PC-3 (cell line): ENCODE measurements around the gene CELA3A. TPM values are rescaled to one million over a fixed set of nuclear protein-coding genes. Genes with fewer than 3 reads are reported as not detected.

Experiments
- ATAC-seq: fragments of 200-7000 bp; cut with Tn5 transposase; 2 replicates; pipeline ENCODE4 v1.9.1; 2020; ENCODE audit warnings: mild to moderate bottlenecking, moderate library complexity
- BruUV-seq: library from RNA; stranded (reverse); fragments of 400-500 nt; replicated peaks from 2 replicates; lab custom pipeline; 2021; lab: Mats Ljungman, UMichigan
- CTCF ChIA-PET: fragments of 300-600 bp; sonication (Branson Sonifier 250); formaldehyde crosslinking; loops from one replicate; lab custom pipeline; 2022; ENCODE audit warnings: antibody characterized with exemption; lab: Charles Lee
- POLR2A ChIA-PET: fragments of 300-600 bp; sonication (Branson Sonifier 250); formaldehyde crosslinking; loops from one replicate; lab custom pipeline; 2022; ENCODE audit warnings: antibody characterized with exemption; ENCODE audit not compliant: unreplicated experiment; lab: Charles Lee
- DNase-seq: peaks from one replicate; pipeline ENCODE4 v3.0.0-alpha.2; 2015
- H2AFZ ChIP-seq: fragments of 300-600 bp; sonication (generic); 2 replicates; pipeline ENCODE4 v1.6.0; 2016; ENCODE audit warnings: antibody characterized with exemption, low read length
- H3F3A ChIP-seq: fragments of 300-600 bp; sonication (generic); one replicate; pipeline ENCODE4 v1.6.0; 2017; ENCODE audit warnings: antibody characterized with exemption, low read length, control low read depth, mild to moderate bottlenecking; ENCODE audit not compliant: unreplicated experiment
- H3K27ac ChIP-seq: fragments of 300-600 bp; sonication (generic); 2 replicates; pipeline ENCODE4 v1.5.1; 2016; ENCODE audit warnings: mild to moderate bottlenecking, low read length
- H3K27me3 ChIP-seq: fragments of 300-600 bp; sonication (generic); 2 replicates; pipeline ENCODE4 v1.6.1; 2016; ENCODE audit warnings: low read length, mixed read lengths
- H3K36me3 ChIP-seq: fragments of 300-600 bp; sonication (generic); 2 replicates; pipeline ENCODE4 v1.6.1; 2016; ENCODE audit warnings: low read depth, mixed run types, low read length, mixed read lengths
- H3K4me1 ChIP-seq: fragments of 300-600 bp; sonication (generic); 2 replicates; pipeline ENCODE4 v1.5.1; 2016; ENCODE audit warnings: low read length; ENCODE audit not compliant: insufficient read depth
- H3K4me2 ChIP-seq: fragments of 300-600 bp; sonication (generic); 2 replicates; pipeline ENCODE4 v1.6.0; 2016; ENCODE audit warnings: low read length
- H3K4me3 ChIP-seq: fragments of 300-600 bp; sonication (generic); 2 replicates; pipeline ENCODE4 v1.5.1; 2016; ENCODE audit warnings: mild to moderate bottlenecking, low read length, mixed read lengths
- H3K79me2 ChIP-seq: fragments of 300-600 bp; sonication (generic); 2 replicates; pipeline ENCODE4 v1.6.1; 2017; ENCODE audit warnings: low read length, mixed read lengths
- H3K9ac ChIP-seq: fragments of 300-600 bp; sonication (generic); 2 replicates; pipeline ENCODE4 v1.6.0; 2016; ENCODE audit warnings: mild to moderate bottlenecking, low read length
- H3K9me2 ChIP-seq: fragments of 300-600 bp; sonication (generic); replicated peaks from 2 replicates; pipeline ENCODE4 v1.6.1; 2016; ENCODE audit warnings: mixed run types, low read length, mixed read lengths
- H3K9me3 ChIP-seq: fragments of 300-600 bp; sonication (generic); 2 replicates; pipeline ENCODE4 v1.6.1; 2016; ENCODE audit warnings: low read length, mixed read lengths
- H4K20me1 ChIP-seq: fragments of 300-600 bp; sonication (generic); 2 replicates; pipeline ENCODE4 v1.6.1; 2016; ENCODE audit warnings: low read length, mixed read lengths
- EZH2 ChIP-seq: fragments of 300-600 bp; sonication (generic); IDR thresholded peaks from one replicate; pipeline ENCODE4 v1.6.1; 2017; ENCODE audit warnings: antibody characterized with exemption, mild to moderate bottlenecking, low read length; ENCODE audit not compliant: unreplicated experiment
- EZH2phosphoT487 ChIP-seq: fragments of 300-600 bp; sonication (generic); IDR thresholded peaks from 2 replicates; pipeline ENCODE4 v1.6.1; 2018; ENCODE audit warnings: mild to moderate bottlenecking, antibody characterized with exemption, low read length, borderline replicate concordance
- intact Hi-C: fragments of 100-400 bp; cut with micrococcal nuclease; formaldehyde crosslinking; loops from 2 replicates; pipeline ENCODE4 v1.9.0; 2023
- total RNA-seq: library from RNA; depleted of rRNA; stranded (reverse); fragments of >200 nt; gene quantifications from 2 replicates; pipeline ENCODE4 v1.2.3, GENCODE V29; 2014
- TF ChIP-seq, protein P1 (sequence below): fragments of 300-600 bp; sonication (generic); conservative IDR thresholded peaks from 2 replicates; pipeline ENCODE4 v1.5.1; 2017; ENCODE audit warnings: antibody characterized with exemption, low read depth, mild to moderate bottlenecking, low read length

CELA3A gene
- total RNA-seq, 1 experiment from 2014 or later: not detected

DNA sequence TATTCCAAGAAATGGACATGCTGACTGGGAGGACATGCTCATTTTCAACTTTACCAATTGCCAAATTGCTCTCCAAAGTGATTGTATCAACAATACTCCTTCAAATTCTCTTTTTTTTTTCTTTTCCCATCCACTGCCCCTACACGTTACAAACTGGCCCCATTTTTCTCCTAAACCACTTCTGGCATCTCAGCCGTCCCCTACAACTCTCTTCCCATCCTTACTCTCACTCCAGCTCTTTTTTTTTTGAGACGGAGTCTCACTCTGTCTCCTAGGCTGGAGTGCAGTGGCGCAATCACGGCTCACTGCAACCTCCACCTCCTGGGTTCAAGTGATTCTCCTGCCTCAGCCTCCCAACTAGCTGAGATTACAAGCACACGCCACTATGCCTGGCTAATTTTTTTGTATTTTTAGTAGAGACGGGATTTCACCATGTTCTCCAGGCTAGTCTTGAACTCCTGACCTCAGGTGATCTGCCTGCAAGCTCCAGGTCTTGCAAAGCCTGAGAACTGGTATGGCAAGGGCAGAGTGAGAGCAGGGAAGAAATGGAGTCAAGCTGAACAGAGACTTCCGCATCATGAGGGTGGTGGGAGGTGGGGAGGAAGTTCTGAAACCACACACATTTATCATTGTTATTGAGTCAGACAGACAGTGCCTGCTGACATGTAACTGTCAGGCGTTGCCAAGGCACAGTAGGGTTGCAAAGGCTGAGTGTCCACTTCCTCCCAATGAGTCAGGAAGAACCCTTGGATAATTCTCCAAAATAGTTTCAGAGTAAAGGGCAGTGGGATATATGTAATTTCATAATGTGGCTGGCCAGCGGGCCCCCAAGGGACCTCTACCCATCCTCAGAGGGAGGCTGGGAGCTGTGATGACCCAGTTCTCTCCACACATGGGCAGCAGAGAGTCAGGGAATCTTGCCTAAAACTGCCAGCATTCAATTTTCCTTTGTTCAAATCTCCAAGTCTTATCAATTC is 17.4 kb downstream of the CELA3A start:
- TSS peak; percentile 40 for BruUV-seq
- Histone ChIP-seq H3F3A (no peaks in the 10 kb centered on the region), H3K4me2 (peak overlapping the region; percentile 36), H3K9me3 (no peaks in the 10 kb centered on the region), H3K9me2 (no peaks in the 10 kb centered on the region), H3K4me3 (no peak overlapping the region), H3K79me2 (no peaks in the 10 kb centered on the region), H3K9ac (peak overlapping the region; percentile 41), H4K20me1 (no peaks in the 10 kb centered on the region), H3K27ac (peak overlapping the region; percentile 82), H3K36me3 (no peaks in the 10 kb centered on the region), H3K4me1 (peaks cover 16% of the 10 kb centered on the region), H3K27me3 (no peaks in the 10 kb centered on the region), H2AFZ (0 out of 2 replicates have a peak overlapping the region, but pooled peaks have one; percentile 2)
- intact Hi-C loops: loop anchor here (1.0 kb wide), 1 partner anchor 22 kb away; no protein-coding TSS in a partner anchor
- TF ChIP-seq, protein P1, sequence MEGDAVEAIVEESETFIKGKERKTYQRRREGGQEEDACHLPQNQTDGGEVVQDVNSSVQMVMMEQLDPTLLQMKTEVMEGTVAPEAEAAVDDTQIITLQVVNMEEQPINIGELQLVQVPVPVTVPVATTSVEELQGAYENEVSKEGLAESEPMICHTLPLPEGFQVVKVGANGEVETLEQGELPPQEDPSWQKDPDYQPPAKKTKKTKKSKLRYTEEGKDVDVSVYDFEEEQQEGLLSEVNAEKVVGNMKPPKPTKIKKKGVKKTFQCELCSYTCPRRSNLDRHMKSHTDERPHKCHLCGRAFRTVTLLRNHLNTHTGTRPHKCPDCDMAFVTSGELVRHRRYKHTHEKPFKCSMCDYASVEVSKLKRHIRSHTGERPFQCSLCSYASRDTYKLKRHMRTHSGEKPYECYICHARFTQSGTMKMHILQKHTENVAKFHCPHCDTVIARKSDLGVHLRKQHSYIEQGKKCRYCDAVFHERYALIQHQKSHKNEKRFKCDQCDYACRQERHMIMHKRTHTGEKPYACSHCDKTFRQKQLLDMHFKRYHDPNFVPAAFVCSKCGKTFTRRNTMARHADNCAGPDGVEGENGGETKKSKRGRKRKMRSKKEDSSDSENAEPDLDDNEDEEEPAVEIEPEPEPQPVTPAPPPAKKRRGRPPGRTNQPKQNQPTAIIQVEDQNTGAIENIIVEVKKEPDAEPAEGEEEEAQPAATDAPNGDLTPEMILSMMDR: peak; percentile 61
- TF ChIP-seq EZH2phosphoT487: no peak
- TF ChIP-seq EZH2: no peak
- POLR2A ChIA-PET: no interaction called here
- CTCF ChIA-PET: interaction anchor here (0.6 kb wide), 1 partner anchor 243 kb away, joined by 4 read pairs; no protein-coding TSS in a partner anchor
- ATAC-seq (peak; percentile 97), DNase-seq (peak; percentile 97)

DNA sequence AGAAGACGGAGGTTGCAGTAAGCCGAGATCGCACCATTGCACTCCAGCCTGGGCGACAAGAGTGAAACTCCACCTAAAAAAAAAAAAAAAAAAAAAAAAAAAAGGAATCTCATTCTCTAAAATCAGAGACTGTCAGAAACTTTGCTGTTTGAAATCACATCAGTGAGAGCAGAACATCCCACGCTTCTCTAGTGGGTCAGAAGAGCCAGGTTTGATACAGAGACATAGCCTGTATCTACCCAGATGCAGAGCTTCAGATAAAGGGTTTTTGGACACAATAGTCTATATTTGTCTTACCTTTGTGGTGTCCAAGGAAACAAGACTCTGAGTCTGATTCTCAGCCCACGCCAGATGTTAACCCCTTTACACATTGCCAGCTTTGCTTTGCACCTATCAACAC is 19.6 kb downstream of the CELA3A start:
- Histone ChIP-seq H3K27ac (no peak overlapping the region), H3K4me2 (no peak overlapping the region), H4K20me1 (no peaks in the 10 kb centered on the region), H3F3A (no peaks in the 10 kb centered on the region), H3K9me2 (no peaks in the 10 kb centered on the region), H3K36me3 (no peaks in the 10 kb centered on the region), H3K9ac (no peak overlapping the region), H3K27me3 (no peaks in the 10 kb centered on the region), H3K4me3 (no peak overlapping the region), H2AFZ (no peak overlapping the region), H3K9me3 (no peaks in the 10 kb centered on the region), H3K79me2 (peaks cover 2% of the 10 kb centered on the region), H3K4me1 (peaks cover 24% of the 10 kb centered on the region)
- ChIA-PET CTCF (no interaction called here), POLR2A (no interaction called here)
- no TSS peak for BruUV-seq
- intact Hi-C loops: no loop called here
- ATAC-seq: no peak
- no peak for DNase-seq
- TF ChIP-seq, protein P1: no peak
- no peak for TF ChIP-seq EZH2phosphoT487
- no peak for TF ChIP-seq EZH2
